H7 (cell line): ENCODE measurements around the gene TDRD12. TPM values are rescaled to one million over a fixed set of nuclear protein-coding genes. Genes with fewer than 3 reads are reported as not detected.
A peak's percentile ranks its signal among the peaks of the same experiment; 100 is the strongest.
"Not testable (repeated sequence)": the region's sequence is repeated elsewhere in the genome, so short reads cannot be mapped to it uniquely, and the experiment has no call there.

Experiments
- DNase-seq: peaks from one replicate; pipeline ENCODE4 v3.0.0; 2012
- H3K27me3 ChIP-seq: 2 replicates; pipeline ENCODE4 v1.6.0; 2011; ENCODE audit warnings: mild to moderate bottlenecking, low read length; ENCODE audit not compliant: control insufficient read depth, insufficient read depth
- H3K36me3 ChIP-seq: replicated peaks from 2 replicates; pipeline ENCODE4 v1.5.1; 2011; ENCODE audit warnings: low read length; ENCODE audit not compliant: control insufficient read depth, insufficient read depth
- H3K4me3 ChIP-seq: 2 replicates; pipeline ENCODE4 v1.5.1; 2011; ENCODE audit warnings: low read depth, mild to moderate bottlenecking, control low read depth, low read length, moderate library complexity; ENCODE audit not compliant: insufficient read depth
- total RNA-seq: library from RNA; depleted of rRNA; stranded (reverse); fragments of >200 nt; shearing (Covaris generic); gene quantifications from 2 replicates; pipeline ENCODE4 v1.2.3, GENCODE V29; 2014

The TDRD12 gene
- total RNA-seq, 1 experiment from 2014 or later = 0.55 TPM

- H3K36me3 ChIP-seq = no peaks in the 10 kb centered on the region; the same call in 1 of the 2 replicates
- no peaks in the 10 kb centered on the region for H3K27me3 ChIP-seq
- no peak for DNase-seq
Observed at GRCh38 chr19:32818536-32818935, 99.0 kb downstream of the TDRD12 start.

DNA sequence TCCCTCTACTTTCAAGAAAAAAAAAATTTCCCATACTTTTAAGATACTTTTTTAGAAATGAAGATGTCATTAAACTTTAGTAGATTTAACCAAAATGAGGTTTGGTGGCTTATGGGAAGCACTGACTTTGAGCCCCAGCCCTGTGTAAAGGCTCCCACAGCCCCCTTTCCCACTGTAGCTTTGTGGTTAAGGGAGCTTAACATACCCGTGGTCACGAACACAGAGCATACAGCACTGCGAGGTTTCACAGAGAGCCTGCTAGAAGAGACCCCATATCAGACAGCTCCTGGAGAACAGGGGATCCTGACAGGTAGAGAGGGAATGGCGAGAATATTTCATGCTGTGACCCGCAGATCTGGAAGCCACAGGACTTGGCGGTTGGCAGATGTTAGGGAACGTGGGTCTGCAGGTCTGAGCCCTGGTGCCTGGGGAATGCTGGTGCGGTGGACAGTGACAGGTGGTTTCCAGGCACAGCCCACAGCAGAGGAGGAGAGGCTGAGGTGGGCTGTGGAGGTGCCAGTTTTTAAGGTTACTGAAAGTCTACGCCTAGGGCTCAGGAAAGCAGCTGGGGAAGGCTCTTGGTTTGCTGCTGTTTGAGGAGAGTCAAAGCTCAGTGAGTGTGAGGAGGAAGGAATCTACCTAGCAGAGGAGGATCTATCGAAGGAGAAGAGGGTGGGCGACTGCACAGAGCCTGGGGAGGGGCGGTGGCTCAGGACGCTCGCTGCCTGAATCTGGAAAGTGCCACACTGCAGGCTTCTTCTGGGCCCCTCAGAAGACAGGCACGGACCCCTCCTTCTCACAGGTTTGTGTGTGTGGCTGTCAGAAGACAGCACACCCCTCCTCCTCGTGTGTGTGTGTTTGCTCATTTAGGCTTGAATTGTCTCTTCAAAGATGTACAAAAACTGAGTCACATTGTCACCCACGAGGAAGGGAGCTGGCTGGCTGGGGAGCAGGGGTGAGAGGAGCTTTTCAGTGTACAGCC lies 100.1 kb downstream of the TDRD12 start:
- H3K27me3 ChIP-seq = no peaks in the 10 kb centered on the region
- no peak for DNase-seq
- H3K4me3 ChIP-seq = no peak overlapping the region
- no peaks in the 10 kb centered on the region; the same call in 1 of the 2 replicates for H3K36me3 ChIP-seq

More at GRCh38 chr19:32818536-32818935, 99.0 kb downstream of the TDRD12 start:
- no peak overlapping the region for H3K4me3 ChIP-seq

DNA sequence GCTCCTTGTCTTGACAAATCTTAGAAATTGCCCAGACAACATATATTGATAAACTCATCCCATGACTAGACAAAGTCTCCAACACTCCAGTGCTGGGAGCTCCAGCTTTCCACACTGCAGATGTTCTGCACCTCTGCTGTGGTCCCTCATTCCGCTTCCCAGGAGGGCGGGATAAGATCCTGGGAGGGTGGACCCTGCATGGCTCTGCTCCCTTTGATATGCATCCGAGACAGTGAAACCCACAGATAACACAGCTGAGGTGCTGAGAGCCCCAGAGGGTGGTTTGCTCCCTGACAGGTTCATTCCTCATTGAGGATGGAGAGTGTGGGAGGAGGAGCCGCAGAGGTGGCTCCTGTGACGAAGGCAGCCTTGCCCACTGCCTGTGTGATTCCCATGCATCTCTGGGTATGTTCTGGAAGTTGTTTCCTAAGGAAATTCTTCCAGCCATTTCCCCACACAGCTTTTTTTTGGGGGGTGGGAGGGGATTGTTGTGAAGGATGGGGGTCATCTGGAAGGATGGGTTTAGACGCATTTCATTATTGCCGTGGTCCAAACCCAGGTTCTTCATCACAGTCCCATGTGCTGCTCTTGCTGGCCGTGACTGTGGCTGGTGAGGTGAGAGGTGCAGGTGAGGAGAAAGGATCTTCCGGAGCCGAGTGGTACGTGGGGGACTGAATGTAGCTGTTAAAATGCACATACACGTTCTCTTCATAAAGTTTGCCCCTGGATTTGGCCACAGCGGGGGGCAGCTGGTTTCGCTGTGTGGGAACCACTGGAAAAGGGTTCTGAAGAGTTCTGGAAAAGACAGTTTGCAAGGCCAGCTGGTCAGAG lies 103.6 kb downstream of the TDRD12 start:
- no peak overlapping the region for H3K4me3 ChIP-seq
- no peak for DNase-seq
- no peaks in the 10 kb centered on the region; the same call in 1 of the 2 replicates for H3K36me3 ChIP-seq
- no peaks in the 10 kb centered on the region for H3K27me3 ChIP-seq

- no peak for DNase-seq
- Histone ChIP-seq H3K36me3 (no peaks in the 10 kb centered on the region), H3K4me3 (no peak overlapping the region), H3K27me3 (no peaks in the 10 kb centered on the region)
Observed at GRCh38 chr19:32823747-32824102, 104.2 kb downstream of the TDRD12 start.

DNA sequence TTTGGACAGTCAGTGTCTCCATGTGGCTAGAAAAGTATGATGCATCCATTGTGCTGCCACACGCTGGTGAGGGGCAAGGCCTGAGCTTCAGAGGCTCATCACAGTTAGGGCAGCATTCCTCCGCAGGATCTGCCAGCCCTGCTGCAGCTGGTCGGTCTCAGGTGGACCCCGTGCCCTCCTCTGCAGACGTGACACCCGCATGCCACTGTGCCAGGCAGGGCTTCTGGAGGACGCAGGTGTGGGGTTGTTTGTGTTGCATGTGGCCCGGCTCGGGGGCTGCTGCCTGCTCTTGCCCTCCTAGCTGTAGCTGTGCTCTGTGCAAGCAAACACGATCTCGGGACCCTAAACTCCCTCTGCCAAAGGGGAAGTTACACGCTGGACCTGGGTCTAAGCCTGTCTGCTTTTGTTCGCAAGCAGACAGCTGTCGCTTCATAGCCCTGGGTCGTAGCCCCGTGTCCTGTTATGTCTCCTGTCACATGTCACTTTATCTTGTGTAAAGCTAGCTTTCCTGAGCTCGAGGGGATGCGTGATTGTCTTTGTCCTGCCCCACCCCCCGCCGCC lies 104.7 kb downstream of the TDRD12 start:
- H3K27me3 ChIP-seq = no peaks in the 10 kb centered on the region
- no peaks in the 10 kb centered on the region for H3K36me3 ChIP-seq
- no peak for DNase-seq
- H3K4me3 ChIP-seq = no peak overlapping the region

GRCh38 chr19:32824916-32825608 lies 105.5 kb downstream of the TDRD12 start:
- Histone ChIP-seq H3K27me3 (no peaks in the 10 kb centered on the region), H3K36me3 (no peaks in the 10 kb centered on the region), H3K4me3 (no peak overlapping the region)
- DNase-seq = no peak

DNA sequence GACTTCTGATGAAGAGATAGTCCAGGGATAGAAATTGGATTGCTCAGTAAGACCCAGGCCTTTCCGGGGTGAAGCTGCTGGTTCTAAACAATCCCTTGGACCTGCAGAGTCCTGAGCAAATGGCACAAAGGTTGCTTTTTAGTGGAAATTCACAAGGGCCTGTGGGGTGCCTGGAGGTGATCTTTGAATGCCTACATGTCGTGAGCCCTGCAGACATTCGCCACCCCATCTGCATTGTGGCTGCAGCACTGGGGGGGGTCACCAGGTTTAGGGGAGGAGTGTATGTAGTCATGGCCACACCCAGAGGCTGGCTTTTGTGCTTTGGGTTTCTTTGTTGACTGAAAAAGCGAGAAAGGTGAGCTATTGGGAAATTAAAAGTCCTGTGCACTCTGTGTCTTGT lies 108.6 kb downstream of the TDRD12 start:
- Histone ChIP-seq H3K27me3 (no peaks in the 10 kb centered on the region), H3K4me3 (no peak overlapping the region), H3K36me3 (no peaks in the 10 kb centered on the region)
- DNase-seq = peak; percentile 79

DNA sequence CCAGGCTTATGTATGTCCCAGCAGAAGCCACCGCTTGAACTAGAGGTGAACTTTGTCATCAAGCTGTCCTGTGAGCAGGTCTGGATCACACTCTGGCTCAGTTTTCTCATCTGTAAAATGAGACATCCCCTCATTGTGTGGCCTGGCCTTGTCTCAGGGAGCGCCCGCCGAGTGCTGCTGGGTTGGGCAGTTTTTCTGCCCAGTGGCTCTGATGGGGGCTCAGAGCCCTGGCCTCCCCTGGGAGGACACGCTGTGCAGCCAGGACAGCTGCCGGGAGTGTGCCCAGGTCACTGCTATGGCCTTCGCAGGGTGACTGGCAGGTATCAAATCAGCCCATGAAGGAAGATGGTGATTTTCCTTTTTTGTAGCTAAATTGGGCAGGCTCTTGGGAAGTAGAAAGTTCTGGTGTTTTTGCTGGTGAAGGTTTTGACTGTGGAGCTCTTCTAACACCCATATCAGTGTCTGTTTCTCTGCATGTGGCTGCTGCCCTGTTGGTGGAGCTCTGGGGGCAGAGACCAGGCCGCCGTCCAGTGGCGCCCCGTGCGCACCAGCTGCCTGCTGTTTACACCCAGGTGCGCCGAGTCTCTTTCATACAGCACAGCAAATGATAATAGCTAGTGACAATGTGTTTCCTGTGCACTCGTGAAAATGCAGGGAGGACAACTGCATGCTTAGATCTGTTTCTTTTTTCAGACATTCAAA lies 109.2 kb downstream of the TDRD12 start:
- no peaks in the 10 kb centered on the region for H3K36me3 ChIP-seq
- no peak overlapping the region for H3K4me3 ChIP-seq
- no peak for DNase-seq
- H3K27me3 ChIP-seq = no peaks in the 10 kb centered on the region

- no peaks in the 10 kb centered on the region for H3K36me3 ChIP-seq
- no peaks in the 10 kb centered on the region for H3K27me3 ChIP-seq
- no peak overlapping the region for H3K4me3 ChIP-seq
- DNase-seq = no peak
Observed at GRCh38 chr19:32829345-32829896, 109.9 kb downstream of the TDRD12 start.

GRCh38 chr19:32830231-32831014 lies 110.9 kb downstream of the TDRD12 start:
- Histone ChIP-seq H3K4me3 (no peak overlapping the region), H3K27me3 (no peaks in the 10 kb centered on the region), H3K36me3 (no peaks in the 10 kb centered on the region)
- DNase-seq = no peak

GRCh38 chr19:32831611-32832010 lies 112.0 kb downstream of the TDRD12 start:
- no peak overlapping the region for H3K4me3 ChIP-seq
- DNase-seq = no peak
- H3K27me3 ChIP-seq = no peaks in the 10 kb centered on the region
- no peaks in the 10 kb centered on the region for H3K36me3 ChIP-seq

GRCh38 chr19:32832094-32832493 lies 112.5 kb downstream of the TDRD12 start:
- H3K4me3 ChIP-seq = not testable (repeated sequence)

DNA sequence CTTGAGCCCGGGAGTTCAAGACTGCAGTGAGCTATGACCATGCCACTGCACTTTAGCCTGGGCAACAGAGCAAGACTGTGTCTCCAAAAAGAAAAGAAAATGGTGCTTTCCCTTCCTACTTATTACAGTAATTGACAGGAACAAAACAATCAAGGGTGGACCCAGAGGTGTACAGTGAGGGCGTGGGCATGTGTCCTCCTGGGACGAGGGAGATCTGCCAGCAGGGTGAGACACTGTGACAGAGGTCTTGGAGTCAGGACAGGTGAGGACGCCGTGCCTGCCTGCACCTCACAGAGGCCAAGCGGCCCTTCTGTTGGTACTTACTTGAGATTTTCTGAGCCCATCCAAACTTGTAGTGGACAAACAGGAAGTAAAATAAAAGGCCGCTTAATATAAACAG lies 113.3 kb downstream of the TDRD12 start:
- not testable (repeated sequence) for H3K36me3 ChIP-seq, H3K27me3 ChIP-seq, H3K4me3 ChIP-seq

More at GRCh38 chr19:32832094-32832493, 112.5 kb downstream of the TDRD12 start:
- DNase-seq, H3K36me3 ChIP-seq, H3K27me3 ChIP-seq: not testable (repeated sequence)

More for the DNA sequence above, 113.3 kb downstream of the TDRD12 start:
- DNase-seq = not testable (repeated sequence)
